Keratinocyte (primary cell): ENCODE results near the gene NOX3. TPM values are rescaled to one million over a fixed set of nuclear protein-coding genes. Genes with fewer than 3 reads are reported as not detected.

ENCODE experiments used
- DNase-seq: peaks from one replicate; pipeline ENCODE4 v3.0.0-alpha.2; 2011; ENCODE audit warnings: low read depth, missing footprints, low spot score
- FAIRE-seq: peaks from 2 replicates; lab custom pipeline; 2011; peaks lifted over from hg19 to GRCh38; lab: Jason Lieb, UNC
- H2AFZ ChIP-seq: 2 replicates; pipeline ENCODE4 v1.6.0; 2012; ENCODE audit warnings: low read length, control low read depth, inconsistent platforms; ENCODE audit not compliant: control insufficient read depth
- H3K27ac ChIP-seq: 2 replicates; pipeline ENCODE4 v1.5.1; 2011; ENCODE audit warnings: low read length; ENCODE audit not compliant: control insufficient read depth, insufficient read depth
- H3K27me3 ChIP-seq: 3 replicates; pipeline ENCODE4 v1.6.0; 2011; ENCODE audit warnings: low read length; ENCODE audit not compliant: control insufficient read depth, insufficient read depth; ENCODE audit errors: extremely low read depth
- H3K36me3 ChIP-seq, 2 experiments: 2 replicates in 1 of 2; 3 replicates in 1 of 2; pipeline ENCODE4 v1.5.1; 2011; ENCODE audit warnings: low read length in 2 of 2, mild to moderate bottlenecking in 1 of 2; ENCODE audit not compliant: control insufficient read depth in 2 of 2, insufficient read depth in 2 of 2; ENCODE audit errors: extremely low read depth in 1 of 2
- H3K4me1 ChIP-seq: 3 replicates; pipeline ENCODE4 v1.5.1; 2011; ENCODE audit warnings: low read length; ENCODE audit not compliant: control insufficient read depth, insufficient read depth; ENCODE audit errors: extremely low read depth
- H3K4me2 ChIP-seq: 3 replicates; pipeline ENCODE4 v1.6.0; 2011; ENCODE audit warnings: low read depth, low read length; ENCODE audit not compliant: control insufficient read depth, insufficient read depth; ENCODE audit errors: extremely low read depth
- H3K4me3 ChIP-seq, 3 experiments: fragments of 200-600 bp in 1 of 3; sonication (generic) in 1 of 3; 2 replicates in 2 of 3; 3 replicates in 1 of 3; pipeline ENCODE4 v1.5.1; 2011 to 2016; ENCODE audit warnings: low read length in 3 of 3, mild to moderate bottlenecking in 3 of 3, control low read depth in 2 of 3, inconsistent platforms in 1 of 3, low read depth in 1 of 3, mixed read lengths in 1 of 3, mixed run types in 1 of 3, moderate library complexity in 1 of 3; ENCODE audit not compliant: control insufficient read depth in 2 of 3, insufficient read depth in 2 of 3; ENCODE audit errors: extremely low read depth in 1 of 3
- H3K79me2 ChIP-seq: 2 replicates; pipeline ENCODE4 v1.6.0; 2012; ENCODE audit warnings: low read length; ENCODE audit not compliant: control insufficient read depth, insufficient read depth
- H3K9ac ChIP-seq: 3 replicates; pipeline ENCODE4 v1.6.0; 2011; ENCODE audit warnings: low read length; ENCODE audit not compliant: control insufficient read depth, insufficient read depth; ENCODE audit errors: extremely low read depth
- H3K9me1 ChIP-seq: 3 replicates; pipeline ENCODE4 v1.6.0; 2011; ENCODE audit warnings: low read length; ENCODE audit not compliant: control insufficient read depth, insufficient read depth; ENCODE audit errors: extremely low read depth
- H3K9me3 ChIP-seq: 2 replicates; pipeline ENCODE4 v1.5.1; 2012; ENCODE audit warnings: low read depth, low read length; ENCODE audit not compliant: control insufficient read depth
- H4K20me1 ChIP-seq: 3 replicates; pipeline ENCODE4 v1.6.0; 2011; ENCODE audit warnings: low read length; ENCODE audit not compliant: control insufficient read depth, insufficient read depth; ENCODE audit errors: extremely low read depth
- CTCF ChIP-seq, 3 experiments: IDR thresholded peaks in 1 of 3; conservative IDR thresholded peaks in 1 of 3; optimal IDR thresholded peaks in 1 of 3; 2 replicates in 2 of 3; 3 replicates in 1 of 3; pipeline versions ENCODE3 to v1.5.1; 2011; ENCODE audit warnings: low read length in 3 of 3, mild to moderate bottlenecking in 3 of 3, moderate library complexity in 2 of 3, control low read depth in 1 of 3, inconsistent platforms in 1 of 3; ENCODE audit not compliant: insufficient read depth in 2 of 3; ENCODE audit errors: extremely low read depth in 1 of 3
- EZH2 ChIP-seq: IDR thresholded peaks from one replicate; pipeline ENCODE4 v1.6.1; 2012; ENCODE audit warnings: inconsistent platforms, mild to moderate bottlenecking, low read length, moderate library complexity
- dilution Hi-C: fragments of 300-500 bp; cut with MboI; formaldehyde crosslinking; loops from one replicate; pipeline ENCODE4 v1.7.0; 2020; ENCODE audit warnings: low sequenced_read_pairs; ENCODE audit not compliant: extremely low pct_ligation_motif_present
- polyA plus RNA-seq, 5 experiments: library from polyadenylated mRNA; depleted of rRNA in 3 of 5; stranded (reverse) in 3 of 5; stranded (forward) in 1 of 5; unstranded in 1 of 5; fragments of >200 nt; gene quantifications; 1 replicate in 1 of 5; 2 replicates in 3 of 5; 3 replicates in 1 of 5; pipeline versions ENCODE4 v1.2.1 to v1.2.3, GENCODE V29; 2011 to 2012; ENCODE audit warnings: missing spikeins in 2 of 5, low read depth in 1 of 5, low replicate concordance in 1 of 5

The NOX3 gene
- polyA plus RNA-seq, 1 donor (not counting 4 experiments of a cell fraction or from before 2014, with no cell fraction given): not detected

DNA sequence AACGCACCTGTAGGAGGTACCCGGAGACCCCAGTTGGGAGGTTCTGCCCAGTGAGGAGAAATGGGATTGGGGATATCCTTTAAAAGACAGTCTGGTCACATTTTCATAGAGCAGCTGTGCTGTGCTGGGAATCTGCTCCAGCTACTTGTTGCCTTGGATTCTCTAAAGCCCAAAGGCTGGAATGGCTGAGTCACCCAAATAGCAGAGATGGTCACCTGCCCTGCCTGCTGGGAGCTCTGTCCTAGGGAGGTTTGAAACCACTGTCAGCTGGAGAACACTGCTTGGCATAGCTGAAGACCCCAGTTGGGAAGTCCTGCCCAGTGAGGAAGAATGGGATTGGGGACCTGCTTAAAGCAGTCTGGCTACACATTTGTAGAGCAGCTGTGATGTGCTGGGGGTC is 106.5 kb downstream of the NOX3 start:
- Histone ChIP-seq H3K4me1 (no peaks in the 10 kb centered on the region), H3K79me2 (no peaks in the 10 kb centered on the region), H3K4me3 (no peak overlapping the region), H3K4me2 (no peak overlapping the region), H3K9ac (no peak overlapping the region), H3K9me1 (no peaks in the 10 kb centered on the region), H2AFZ (no peak overlapping the region), H3K36me3 (no peaks in the 10 kb centered on the region), H3K27ac (no peak overlapping the region), H3K27me3 (no peaks in the 10 kb centered on the region), H3K9me3 (no peaks in the 10 kb centered on the region), H4K20me1 (no peaks in the 10 kb centered on the region)
- no peak for FAIRE-seq
- DNase-seq: no peak
- TF ChIP-seq CTCF (optimal IDR thresholded peaks at IDR 0.05 in 1 of 3, IDR thresholded peaks at IDR 0.05 in 1 of 3, conservative IDR thresholded peaks at IDR 0.05 in 1 of 3; ENCODE audit: extremely low read depth in 1 of 3, insufficient read depth in 2 of 3, low read length in 3 of 3) (no peak), EZH2 (no peak)
- dilution Hi-C loops: no loop called here

- Histone ChIP-seq H2AFZ (no peak overlapping the region), H3K4me1 (no peaks in the 10 kb centered on the region), H3K9me3 (no peaks in the 10 kb centered on the region), H4K20me1 (no peaks in the 10 kb centered on the region), H3K4me2 (no peak overlapping the region), H3K4me3 (no peak overlapping the region), H3K27me3 (no peaks in the 10 kb centered on the region), H3K27ac (no peak overlapping the region), H3K9ac (no peak overlapping the region), H3K9me1 (no peaks in the 10 kb centered on the region), H3K36me3 (no peaks in the 10 kb centered on the region), H3K79me2 (no peaks in the 10 kb centered on the region)
- no peak for FAIRE-seq
- dilution Hi-C loops: no loop called here
- DNase-seq: no peak
- no peak for TF ChIP-seq CTCF (optimal IDR thresholded peaks at IDR 0.05 in 1 of 3, IDR thresholded peaks at IDR 0.05 in 1 of 3, conservative IDR thresholded peaks at IDR 0.05 in 1 of 3; ENCODE audit: extremely low read depth in 1 of 3, insufficient read depth in 2 of 3, low read length in 3 of 3)
Measured at GRCh38 chr6:155347800-155348199, 107.8 kb downstream of the NOX3 start.
